Measurements from ENCODE around the gene AGBL4.

AGBL4 gene

DNA sequence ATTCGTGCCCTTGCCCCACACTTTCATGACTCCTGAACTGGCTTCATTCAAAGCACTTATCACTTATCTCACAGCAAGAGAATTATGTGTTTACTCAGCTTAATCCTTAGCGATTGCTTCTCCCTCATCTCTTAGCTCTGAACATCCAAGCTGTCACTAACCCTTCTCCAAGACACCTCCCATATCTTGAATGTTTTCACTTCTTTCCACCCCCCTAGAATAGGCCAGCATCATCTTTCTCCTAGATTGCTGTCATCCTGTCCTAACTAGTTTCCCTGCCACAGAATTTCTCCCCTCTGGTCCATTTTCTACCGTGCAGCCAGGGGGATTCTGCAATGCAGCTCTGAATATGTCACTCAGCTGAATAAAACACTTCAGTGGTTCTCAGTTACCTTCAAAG lies 1483.2 kb downstream of the AGBL4 start:
- TF ChIP-seq, protein P1, sequence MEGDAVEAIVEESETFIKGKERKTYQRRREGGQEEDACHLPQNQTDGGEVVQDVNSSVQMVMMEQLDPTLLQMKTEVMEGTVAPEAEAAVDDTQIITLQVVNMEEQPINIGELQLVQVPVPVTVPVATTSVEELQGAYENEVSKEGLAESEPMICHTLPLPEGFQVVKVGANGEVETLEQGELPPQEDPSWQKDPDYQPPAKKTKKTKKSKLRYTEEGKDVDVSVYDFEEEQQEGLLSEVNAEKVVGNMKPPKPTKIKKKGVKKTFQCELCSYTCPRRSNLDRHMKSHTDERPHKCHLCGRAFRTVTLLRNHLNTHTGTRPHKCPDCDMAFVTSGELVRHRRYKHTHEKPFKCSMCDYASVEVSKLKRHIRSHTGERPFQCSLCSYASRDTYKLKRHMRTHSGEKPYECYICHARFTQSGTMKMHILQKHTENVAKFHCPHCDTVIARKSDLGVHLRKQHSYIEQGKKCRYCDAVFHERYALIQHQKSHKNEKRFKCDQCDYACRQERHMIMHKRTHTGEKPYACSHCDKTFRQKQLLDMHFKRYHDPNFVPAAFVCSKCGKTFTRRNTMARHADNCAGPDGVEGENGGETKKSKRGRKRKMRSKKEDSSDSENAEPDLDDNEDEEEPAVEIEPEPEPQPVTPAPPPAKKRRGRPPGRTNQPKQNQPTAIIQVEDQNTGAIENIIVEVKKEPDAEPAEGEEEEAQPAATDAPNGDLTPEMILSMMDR (IDR thresholded peaks at IDR 0.05; ENCODE audit: low read depth, low read length, missing control alignments), result no peak
- no peak for DNase-seq (ENCODE audit: extremely low read depth, low read depth)
- no peak overlapping the region for H3K4me3 ChIP-seq (replicated peaks; ENCODE audit: low read depth, low read length)

DNA sequence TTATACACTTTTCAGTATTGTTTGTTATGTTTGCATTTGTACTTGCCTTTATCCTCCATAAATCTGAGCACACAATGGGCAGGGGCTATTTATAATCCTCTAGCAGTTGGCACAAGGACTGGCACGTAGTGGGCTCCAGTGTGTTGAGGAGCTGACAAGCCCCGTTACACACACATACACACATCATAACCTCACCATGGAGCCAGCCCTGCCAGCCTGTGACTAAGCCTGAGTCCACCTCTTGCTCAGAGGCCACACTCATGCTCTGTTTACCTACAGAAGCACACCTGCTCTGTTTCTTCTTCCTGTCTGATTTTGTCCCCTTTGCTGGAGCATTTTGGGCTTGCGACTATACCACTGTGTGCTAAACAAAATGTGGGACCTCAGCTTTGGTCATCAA lies 1487.3 kb downstream of the AGBL4 start:
- no peak overlapping the region for H3K4me3 ChIP-seq (replicated peaks; ENCODE audit: low read depth, low read length)
- DNase-seq (ENCODE audit: extremely low read depth, low read depth), result no peak
- TF ChIP-seq, protein P1 (IDR thresholded peaks at IDR 0.05; ENCODE audit: low read depth, low read length, missing control alignments), result no peak

DNA sequence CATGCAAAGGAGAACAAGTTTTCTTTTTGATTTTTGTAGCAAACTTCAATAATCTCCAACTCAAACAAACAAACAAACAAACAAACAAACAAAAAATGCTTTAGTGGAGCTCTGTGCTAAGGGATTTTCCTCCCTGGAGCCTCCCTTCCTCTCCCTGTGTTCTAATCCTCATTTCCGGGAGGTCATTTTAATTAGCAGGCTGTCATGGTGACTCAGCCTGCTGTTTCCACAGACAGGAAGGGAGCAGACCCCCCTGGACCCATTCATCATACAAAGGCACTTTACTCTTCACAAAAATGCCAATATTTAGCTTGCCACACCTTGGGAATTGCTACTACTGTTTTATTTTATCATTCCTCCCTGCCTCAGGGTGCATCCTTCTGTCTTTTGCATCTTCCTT lies 1490.8 kb downstream of the AGBL4 start:
- TF ChIP-seq, protein P1 (IDR thresholded peaks at IDR 0.05; ENCODE audit: low read depth, low read length, missing control alignments), result no peak
- no peak overlapping the region for H3K4me3 ChIP-seq (replicated peaks; ENCODE audit: low read depth, low read length)
- DNase-seq (ENCODE audit: extremely low read depth, low read depth), result no peak

DNA sequence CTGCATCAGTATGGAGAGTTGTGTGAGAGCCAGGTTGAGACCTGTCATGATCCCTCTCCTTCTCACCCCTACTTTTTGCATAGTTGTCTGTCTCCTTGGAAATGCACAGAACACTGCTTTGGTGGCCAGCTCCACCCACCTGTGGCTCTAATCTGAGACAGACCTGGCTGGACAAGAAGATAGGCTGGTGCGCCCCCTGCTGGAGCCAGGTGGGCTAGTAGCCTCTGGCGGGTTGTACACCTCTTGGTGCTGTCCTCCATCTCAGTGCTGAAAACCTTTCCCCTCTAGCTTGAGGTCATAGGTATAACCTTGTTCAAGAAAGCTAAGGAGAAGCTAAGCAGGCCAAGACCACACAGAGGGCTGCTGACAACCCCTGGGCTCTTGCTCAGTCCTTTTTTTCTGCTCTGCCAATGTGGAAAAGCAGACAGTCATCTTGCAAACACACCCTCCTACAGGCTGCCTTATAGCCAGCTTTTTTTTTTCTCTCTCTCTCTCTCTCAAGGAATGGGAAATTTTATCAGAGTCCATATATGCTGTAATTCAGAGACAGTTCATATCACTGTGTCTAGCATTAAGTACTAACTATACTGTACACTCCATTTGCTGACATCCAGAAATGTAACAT lies 1492.9 kb downstream of the AGBL4 start:
- DNase-seq (ENCODE audit: extremely low read depth, low read depth), result peak; percentile 17
- TF ChIP-seq, protein P1 (IDR thresholded peaks at IDR 0.05; ENCODE audit: low read depth, low read length, missing control alignments), result peak; percentile 94
- no peak overlapping the region for H3K4me3 ChIP-seq (replicated peaks; ENCODE audit: low read depth, low read length)

DNA sequence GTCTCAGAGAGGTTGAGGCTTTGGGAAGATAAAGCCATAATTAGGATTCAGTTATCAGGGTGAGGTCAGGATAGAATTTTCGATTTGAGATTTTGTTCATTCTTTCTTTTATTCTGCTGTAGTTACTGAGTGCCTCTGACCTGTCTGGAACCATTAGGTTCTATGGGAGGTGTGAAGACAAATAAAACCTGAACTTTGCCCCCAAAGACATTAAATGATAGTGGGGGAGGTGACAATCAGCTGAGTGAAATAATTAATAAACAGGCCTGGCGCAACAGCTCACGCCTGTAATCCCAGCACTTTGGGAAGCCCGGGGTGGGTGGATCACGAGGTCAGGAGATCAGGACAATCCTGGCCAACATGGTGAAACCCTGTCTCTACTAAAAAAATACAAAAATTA lies 1496.7 kb downstream of the AGBL4 start:
- DNase-seq (ENCODE audit: extremely low read depth, low read depth), result no peak
- TF ChIP-seq, protein P1 (IDR thresholded peaks at IDR 0.05; ENCODE audit: low read depth, low read length, missing control alignments), result no peak
- no peak overlapping the region for H3K4me3 ChIP-seq (replicated peaks; ENCODE audit: low read depth, low read length)

DNA sequence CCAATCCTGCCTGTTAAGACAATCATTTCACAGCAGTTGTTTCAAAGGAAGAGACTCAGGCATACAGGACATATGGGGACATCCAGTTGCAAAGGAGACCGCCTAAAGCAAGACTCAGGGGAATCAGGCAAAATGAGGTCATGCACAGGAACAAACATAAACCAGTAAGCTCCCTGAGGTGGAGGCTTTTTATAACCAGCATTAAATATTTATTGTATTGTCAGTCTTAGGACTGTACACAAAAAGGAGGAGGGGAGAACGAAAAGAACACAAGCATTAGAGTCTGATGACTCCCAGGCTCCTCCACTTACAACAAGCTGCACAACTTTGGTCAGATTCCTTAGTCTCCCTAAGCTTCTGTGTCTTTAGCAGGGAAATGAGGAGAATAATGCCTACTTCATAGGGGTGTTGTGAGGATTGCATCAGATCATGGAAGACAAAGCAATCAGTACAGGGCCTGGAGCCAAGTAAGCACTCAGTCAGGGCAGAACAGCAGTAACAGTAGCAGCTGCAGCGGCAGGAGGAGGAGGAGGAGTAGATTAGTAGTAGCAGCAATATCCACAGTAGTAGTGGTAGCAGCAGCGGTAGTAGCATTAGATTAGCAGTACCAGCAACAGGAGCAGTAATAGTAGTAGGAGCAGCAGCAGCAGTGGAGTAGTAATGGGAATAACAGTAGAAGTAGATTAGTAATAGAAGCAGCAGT lies 1497.6 kb downstream of the AGBL4 start:
- TF ChIP-seq, protein P1 (IDR thresholded peaks at IDR 0.05; ENCODE audit: low read depth, low read length, missing control alignments), result no peak
- no peak overlapping the region for H3K4me3 ChIP-seq (replicated peaks; ENCODE audit: low read depth, low read length)
- DNase-seq (ENCODE audit: extremely low read depth, low read depth), result no peak
